OCI-LY7 (cell line): ENCODE data around the gene GALR1. TPM values are rescaled to one million over a fixed set of nuclear protein-coding genes. Genes with fewer than 3 reads are reported as not detected.
A peak's percentile ranks its signal among the peaks of the same experiment; 100 is the strongest.

Source experiments
- BruUV-seq: library from RNA; stranded (reverse); fragments of 400-500 nt; replicated peaks from 2 replicates; lab custom pipeline; 2021; lab: Mats Ljungman, UMichigan
- CTCF ChIA-PET: fragments of 300-600 bp; sonication (Branson Sonifier 250); formaldehyde crosslinking; loops from one replicate; lab custom pipeline; 2022; ENCODE audit warnings: antibody characterized with exemption; ENCODE audit not compliant: unreplicated experiment; lab: Charles Lee
- POLR2A ChIA-PET: fragments of 300-600 bp; sonication (Branson Sonifier 250); formaldehyde crosslinking; loops from one replicate; lab custom pipeline; 2022; ENCODE audit warnings: antibody characterized with exemption; lab: Charles Lee
- DNase-seq: peaks from one replicate; pipeline ENCODE4 v3.0.0-alpha.2; 2015; ENCODE audit warnings: low spot score
- H2AFZ ChIP-seq: fragments of 200-600 bp; sonication (generic), shearing (Covaris generic); 2 replicates; pipeline ENCODE4 v1.6.1; 2014; ENCODE audit warnings: mild to moderate bottlenecking, antibody characterized with exemption, low read length, moderate library complexity
- H3K27ac ChIP-seq: fragments of 200-600 bp; sonication (generic); 2 replicates; pipeline ENCODE4 v1.5.1; 2014; ENCODE audit warnings: mixed run types, low read depth, mild to moderate bottlenecking, moderate library complexity, low read length, inconsistent platforms; ENCODE audit not compliant: poor library complexity, severe bottlenecking
- H3K36me3 ChIP-seq: fragments of 200-600 bp; sonication (generic); 2 replicates; pipeline ENCODE4 v1.6.1; 2014; ENCODE audit warnings: mild to moderate bottlenecking, antibody characterized with exemption, low read length, moderate library complexity, mixed read lengths; ENCODE audit not compliant: insufficient read depth
- H3K4me1 ChIP-seq: fragments of 200-600 bp; sonication (generic); 2 replicates; pipeline ENCODE4 v1.5.1; 2014; ENCODE audit warnings: mild to moderate bottlenecking, low read length; ENCODE audit not compliant: insufficient read depth, poor library complexity, severe bottlenecking
- H3K4me2 ChIP-seq: fragments of 200-600 bp; sonication (generic); 2 replicates; pipeline ENCODE4 v1.6.1; 2014; ENCODE audit warnings: mild to moderate bottlenecking, low read length
- H3K4me3 ChIP-seq: fragments of 200-600 bp; sonication (generic); 2 replicates; pipeline ENCODE4 v1.5.1; 2014; ENCODE audit warnings: mild to moderate bottlenecking, low read depth, low read length; ENCODE audit not compliant: poor library complexity, severe bottlenecking
- H3K79me2 ChIP-seq: fragments of 200-600 bp; sonication (generic); 2 replicates; pipeline ENCODE4 v1.6.1; 2016; ENCODE audit warnings: low read depth, mild to moderate bottlenecking, low read length, moderate library complexity, mixed read lengths; ENCODE audit not compliant: insufficient read depth
- H3K9me2 ChIP-seq: fragments of 200-600 bp; sonication (generic); 2 replicates; pipeline ENCODE4 v1.6.1; 2016; ENCODE audit warnings: mild to moderate bottlenecking, low read length, mixed read lengths; ENCODE audit not compliant: insufficient read depth
- H3K9me3 ChIP-seq: fragments of 200-600 bp; sonication (generic); 2 replicates; pipeline ENCODE4 v1.6.1; 2014; ENCODE audit warnings: mild to moderate bottlenecking, mixed run types, low read length, mixed read lengths
- H4K20me1 ChIP-seq: fragments of 200-600 bp; sonication (generic); 2 replicates; pipeline ENCODE4 v1.6.1; 2014; ENCODE audit warnings: mild to moderate bottlenecking, antibody characterized with exemption, low read length, moderate library complexity, mixed read lengths; ENCODE audit not compliant: insufficient read depth
- CTCF ChIP-seq: fragments of 200-600 bp; sonication (generic); conservative IDR thresholded peaks from 2 replicates; pipeline ENCODE4 v1.5.1; 2014; ENCODE audit warnings: mild to moderate bottlenecking, antibody characterized with exemption, low read length, moderate library complexity, mixed read lengths
- EZH2phosphoT487 ChIP-seq: fragments of 200-600 bp; sonication (generic); IDR thresholded peaks from 2 replicates; pipeline ENCODE4 v1.6.1; 2018; ENCODE audit warnings: low read depth, borderline replicate concordance, mild to moderate bottlenecking, mixed run types, antibody characterized with exemption, low read length, moderate library complexity, mixed read lengths
- intact Hi-C: fragments of 100-400 bp; cut with micrococcal nuclease; formaldehyde crosslinking; loops from one replicate; pipeline ENCODE4 v1.10.0; 2022; ENCODE audit not compliant: unreplicated experiment
- total RNA-seq, 2 experiments: library from RNA; depleted of rRNA in 1 of 2; stranded (reverse); fragments of >200 nt in 1 of 2; shearing (Covaris generic) in 1 of 2; gene quantifications; 2 replicates each; pipeline ENCODE4 v1.2.3, GENCODE V29; 2014 to 2022

Gene GALR1
- total RNA-seq, 2 experiments from 2014 or later, result not detected

GRCh38 chr18:77205769-77206168 is 43.9 kb upstream of the GALR1 start:
- H2AFZ ChIP-seq, result no peak overlapping the region
- intact Hi-C loops, result no loop called here
- no peaks in the 10 kb centered on the region for H3K9me3 ChIP-seq
- no peaks in the 10 kb centered on the region for H3K4me1 ChIP-seq
- no peak overlapping the region for H3K4me3 ChIP-seq
- no peaks in the 10 kb centered on the region for H3K79me2 ChIP-seq
- H3K4me2 ChIP-seq, result no peak overlapping the region
- TF ChIP-seq CTCF (no peak), EZH2phosphoT487 (no peak)
- no peaks in the 10 kb centered on the region for H4K20me1 ChIP-seq
- ChIA-PET POLR2A (no interaction called here), CTCF (no interaction called here)
- no peak overlapping the region for H3K27ac ChIP-seq
- no peaks in the 10 kb centered on the region for H3K36me3 ChIP-seq
- no peaks in the 10 kb centered on the region for H3K9me2 ChIP-seq
- BruUV-seq, result no TSS peak
- no peak for DNase-seq

- BruUV-seq, result no TSS peak
- ChIA-PET POLR2A (no interaction called here), CTCF (no interaction called here)
- Histone ChIP-seq H3K4me3 (no peak overlapping the region), H3K4me2 (no peak overlapping the region), H4K20me1 (no peaks in the 10 kb centered on the region), H3K9me2 (no peaks in the 10 kb centered on the region), H2AFZ (no peak overlapping the region), H3K4me1 (no peaks in the 10 kb centered on the region), H3K36me3 (no peaks in the 10 kb centered on the region), H3K9me3 (no peaks in the 10 kb centered on the region), H3K79me2 (no peaks in the 10 kb centered on the region), H3K27ac (no peak overlapping the region)
- TF ChIP-seq CTCF (no peak), EZH2phosphoT487 (no peak)
- intact Hi-C loops, result no loop called here
- DNase-seq, result no peak
Measured at GRCh38 chr18:77206676-77207374, 42.8 kb upstream of the GALR1 start.

GRCh38 chr18:77207540-77207939 is 42.1 kb upstream of the GALR1 start:
- H4K20me1 ChIP-seq, result no peaks in the 10 kb centered on the region
- DNase-seq, result peak; percentile 16
- H3K9me3 ChIP-seq, result no peaks in the 10 kb centered on the region
- no peaks in the 10 kb centered on the region for H3K4me1 ChIP-seq
- no peaks in the 10 kb centered on the region for H3K36me3 ChIP-seq
- intact Hi-C loops, result no loop called here
- H3K4me2 ChIP-seq, result no peak overlapping the region
- no peak overlapping the region for H2AFZ ChIP-seq
- no peaks in the 10 kb centered on the region for H3K9me2 ChIP-seq
- POLR2A ChIA-PET, result no interaction called here
- TF ChIP-seq EZH2phosphoT487 (no peak), CTCF (peak; percentile 69)
- no peak overlapping the region for H3K27ac ChIP-seq
- H3K4me3 ChIP-seq, result no peak overlapping the region
- CTCF ChIA-PET, result no interaction called here
- H3K79me2 ChIP-seq, result no peaks in the 10 kb centered on the region
- no TSS peak for BruUV-seq
